ENCODE measurements around the gene RAB9A.

Gene RAB9A

DNA sequence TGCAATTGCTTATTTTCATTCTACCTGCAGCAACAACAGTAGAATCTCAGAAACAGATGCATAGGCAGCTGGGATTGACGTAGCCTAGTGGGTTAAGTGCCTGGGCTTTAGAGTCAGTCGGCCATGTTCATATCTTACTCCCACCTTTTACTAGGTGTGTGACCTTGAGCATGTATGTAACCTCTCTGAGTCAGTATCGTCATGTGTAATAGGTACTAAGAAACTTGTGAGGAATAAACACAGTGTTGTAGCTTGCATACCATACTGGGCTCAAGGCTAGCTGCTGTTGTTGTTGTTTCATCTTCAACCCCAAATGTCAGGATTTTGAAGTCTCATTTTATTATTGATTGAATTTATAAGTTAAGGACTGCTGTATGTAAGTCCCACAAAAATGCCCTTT is 14.2 kb downstream of the RAB9A start:
- TF ChIP-seq, protein P1, sequence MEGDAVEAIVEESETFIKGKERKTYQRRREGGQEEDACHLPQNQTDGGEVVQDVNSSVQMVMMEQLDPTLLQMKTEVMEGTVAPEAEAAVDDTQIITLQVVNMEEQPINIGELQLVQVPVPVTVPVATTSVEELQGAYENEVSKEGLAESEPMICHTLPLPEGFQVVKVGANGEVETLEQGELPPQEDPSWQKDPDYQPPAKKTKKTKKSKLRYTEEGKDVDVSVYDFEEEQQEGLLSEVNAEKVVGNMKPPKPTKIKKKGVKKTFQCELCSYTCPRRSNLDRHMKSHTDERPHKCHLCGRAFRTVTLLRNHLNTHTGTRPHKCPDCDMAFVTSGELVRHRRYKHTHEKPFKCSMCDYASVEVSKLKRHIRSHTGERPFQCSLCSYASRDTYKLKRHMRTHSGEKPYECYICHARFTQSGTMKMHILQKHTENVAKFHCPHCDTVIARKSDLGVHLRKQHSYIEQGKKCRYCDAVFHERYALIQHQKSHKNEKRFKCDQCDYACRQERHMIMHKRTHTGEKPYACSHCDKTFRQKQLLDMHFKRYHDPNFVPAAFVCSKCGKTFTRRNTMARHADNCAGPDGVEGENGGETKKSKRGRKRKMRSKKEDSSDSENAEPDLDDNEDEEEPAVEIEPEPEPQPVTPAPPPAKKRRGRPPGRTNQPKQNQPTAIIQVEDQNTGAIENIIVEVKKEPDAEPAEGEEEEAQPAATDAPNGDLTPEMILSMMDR (IDR thresholded peaks at IDR 0.05; ENCODE audit: low read depth, low read length): no peak
- no peak for DNase-seq (ENCODE audit: extremely low read depth, low read depth)

DNA sequence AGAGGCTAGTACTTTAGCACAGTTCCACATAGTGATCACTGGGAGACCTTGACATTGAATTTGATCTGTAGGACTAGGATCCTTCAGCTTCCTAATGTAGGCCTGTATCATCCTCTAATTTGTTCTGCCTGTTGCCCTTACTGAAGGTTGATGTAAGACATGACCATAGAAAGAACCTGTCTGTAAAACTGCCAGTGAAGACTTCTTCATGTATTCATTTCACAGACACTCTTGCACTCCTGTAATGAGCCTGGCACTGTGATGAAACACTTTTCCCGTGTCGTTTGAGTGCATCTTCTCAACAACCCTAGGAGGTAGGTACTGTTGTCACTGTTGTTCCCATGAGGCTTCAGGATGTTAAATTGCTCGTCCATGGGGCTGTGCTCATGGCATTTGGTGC is 14.7 kb downstream of the RAB9A start:
- TF ChIP-seq, protein P1 (IDR thresholded peaks at IDR 0.05; ENCODE audit: low read depth, low read length): no peak

DNA sequence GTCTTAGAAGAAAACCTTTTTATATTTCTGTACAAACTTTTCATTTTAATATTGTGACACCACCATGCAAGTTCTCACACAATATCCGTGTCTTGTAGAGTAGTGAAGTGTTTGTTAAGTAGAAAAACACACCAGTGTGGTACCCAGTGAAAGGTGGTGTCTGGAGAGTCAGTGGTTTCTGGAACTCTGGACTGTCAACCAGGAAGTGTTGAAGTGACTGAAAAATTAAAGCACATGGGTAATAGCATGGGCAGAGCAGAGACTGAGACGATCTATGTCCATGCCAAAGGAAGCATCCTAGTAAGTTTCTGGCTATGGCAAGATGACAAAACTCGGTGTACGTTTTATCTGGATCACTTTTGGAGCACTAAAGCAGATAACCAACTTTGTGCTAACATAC is 22.2 kb downstream of the RAB9A start:
- no peak for DNase-seq (ENCODE audit: extremely low read depth, low read depth)
- TF ChIP-seq, protein P1 (IDR thresholded peaks at IDR 0.05; ENCODE audit: low read depth, low read length): no peak

More for the DNA sequence above, 14.7 kb downstream of the RAB9A start:
- no peak for DNase-seq (ENCODE audit: extremely low read depth, low read depth)

DNA sequence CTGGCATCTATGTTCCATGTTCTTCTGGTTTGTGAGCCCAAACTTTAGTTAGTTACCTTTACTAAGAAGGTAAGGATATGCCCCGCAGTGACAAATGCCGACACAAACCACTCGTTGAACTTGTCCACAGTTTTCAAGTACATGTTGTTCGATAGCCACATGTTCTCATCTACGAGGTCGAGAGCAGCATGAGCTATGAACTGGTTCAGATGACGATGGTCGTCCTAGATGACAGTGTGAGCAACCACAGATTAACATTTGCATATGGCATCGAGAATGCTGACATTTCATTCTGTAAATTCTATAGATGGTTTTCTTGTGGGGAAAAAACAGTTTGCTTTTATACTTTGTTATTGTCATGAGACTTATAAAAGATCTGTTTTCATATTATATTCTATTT is 27.5 kb downstream of the RAB9A start:
- DNase-seq (ENCODE audit: extremely low read depth, low read depth): no peak

DNA sequence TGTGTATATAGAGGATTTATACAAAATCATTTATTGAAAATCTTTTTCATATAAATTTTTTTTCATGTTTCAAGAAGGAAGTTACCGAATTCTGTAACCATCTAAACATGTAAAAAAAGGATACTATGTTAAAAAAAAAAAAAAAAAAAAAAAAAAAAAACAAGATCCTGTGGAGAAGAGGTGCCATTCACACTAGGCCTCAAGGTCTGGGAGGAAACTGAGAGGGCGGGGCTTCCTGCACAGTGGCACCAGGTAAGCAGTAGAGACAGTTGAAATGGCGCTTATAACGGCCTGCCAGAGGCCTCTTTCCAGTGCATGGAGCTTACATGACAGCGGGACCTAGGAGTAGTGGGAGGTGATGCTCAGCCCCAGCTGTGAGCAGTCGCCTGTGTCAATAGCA is 28.0 kb downstream of the RAB9A start:
- TF ChIP-seq, protein P1 (IDR thresholded peaks at IDR 0.05; ENCODE audit: low read depth, low read length): no peak
- DNase-seq (ENCODE audit: extremely low read depth, low read depth): no peak

More for the DNA sequence above, 27.5 kb downstream of the RAB9A start:
- TF ChIP-seq, protein P1 (IDR thresholded peaks at IDR 0.05; ENCODE audit: low read depth, low read length): no peak

DNA sequence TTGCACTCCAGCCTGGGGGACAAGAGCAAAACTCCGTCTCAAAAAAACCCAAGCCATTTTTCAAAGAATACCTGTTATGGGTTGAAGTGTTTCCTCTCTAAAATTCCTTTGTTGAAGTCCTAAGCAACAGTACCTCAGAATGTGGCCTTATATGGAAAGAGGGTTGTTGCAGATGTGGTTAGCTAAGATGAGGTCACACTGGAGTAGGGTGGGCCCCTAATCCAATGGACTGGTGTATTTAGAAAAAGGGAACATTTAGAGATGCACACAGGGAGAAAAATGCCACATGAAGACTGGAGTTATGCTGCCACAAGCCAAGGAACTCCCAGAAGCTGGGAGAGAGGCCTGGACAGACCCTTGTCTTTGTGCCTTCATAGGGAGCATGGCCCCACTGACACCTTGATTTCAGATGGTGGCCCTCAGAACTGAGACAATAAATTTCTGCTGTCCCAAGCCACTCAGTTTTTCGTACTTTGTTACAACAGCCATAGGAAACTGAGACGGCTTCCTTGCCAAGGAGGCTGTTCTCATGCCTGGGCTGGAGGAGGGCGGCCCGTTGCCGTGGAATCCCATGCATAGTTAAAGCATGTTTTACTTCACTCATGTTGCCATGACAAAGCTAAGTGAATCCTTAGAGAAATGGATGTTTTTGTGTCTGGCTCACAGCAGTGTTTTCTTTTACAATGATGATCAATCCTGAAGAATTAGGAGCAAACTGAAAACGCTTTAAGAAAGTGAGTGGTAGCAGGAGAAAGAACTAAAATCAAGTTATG is 29.0 kb downstream of the RAB9A start:
- TF ChIP-seq, protein P1 (IDR thresholded peaks at IDR 0.05; ENCODE audit: low read depth, low read length): no peak
- peak; percentile 43 for DNase-seq (ENCODE audit: extremely low read depth, low read depth)

DNA sequence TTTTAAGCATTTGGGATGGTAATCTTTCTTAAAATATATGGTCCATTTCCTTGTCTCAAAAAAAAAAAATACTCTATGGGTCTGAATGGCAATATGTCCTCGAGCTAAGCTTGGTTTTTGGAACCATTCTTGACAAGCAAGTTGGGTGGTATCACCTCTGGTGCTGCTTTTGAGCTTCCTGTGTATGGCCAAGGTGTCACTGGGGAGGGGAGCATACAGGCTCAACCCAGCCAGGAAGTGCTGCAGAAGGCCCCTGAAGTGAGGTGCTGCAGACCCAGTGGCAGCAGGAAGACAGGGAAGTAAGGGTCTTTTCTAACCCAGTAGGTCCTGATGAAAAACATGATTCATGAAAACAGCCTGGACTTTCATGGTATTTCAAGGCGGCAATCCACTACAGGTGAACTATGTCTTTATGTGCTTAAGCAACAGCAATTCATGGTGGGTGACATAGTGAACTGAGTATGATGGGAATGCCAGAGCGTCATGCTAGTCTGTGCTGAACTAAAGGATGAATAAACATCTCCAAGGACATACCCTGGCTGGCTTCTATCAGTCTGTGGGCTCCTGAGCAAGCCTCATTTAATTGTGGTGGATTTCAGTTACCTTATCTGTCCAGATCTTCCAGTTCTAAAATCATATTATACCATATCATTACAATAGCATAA is 30.4 kb downstream of the RAB9A start:
- TF ChIP-seq, protein P1 (IDR thresholded peaks at IDR 0.05; ENCODE audit: low read depth, low read length): no peak
- DNase-seq (ENCODE audit: extremely low read depth, low read depth): no peak
